HAP-1 (cell line): Measurements from ENCODE around the gene COL9A1.

Experiments
- DNase-seq, 2 experiments: peaks; one replicate each; pipeline ENCODE4 v3.0.0-alpha.2; 2016 to 2020; ENCODE audit warnings: low spot score in 2 of 2
- H3K27me3 ChIP-seq: fragments of 250-450 bp; sonication (Bioruptor Pico); 2 replicates; pipeline ENCODE4 v1.5.1; 2020; ENCODE audit warnings: low read depth, mild to moderate bottlenecking, moderate library complexity
- H3K36me3 ChIP-seq: fragments of 250-450 bp; sonication (Bioruptor Pico); replicated peaks from 2 replicates; pipeline ENCODE4 v1.5.1; 2020; ENCODE audit warnings: mild to moderate bottlenecking
- H3K4me1 ChIP-seq: fragments of 250-450 bp; sonication (Bioruptor Pico); 2 replicates; pipeline ENCODE4 v1.5.1; 2020; ENCODE audit warnings: mild to moderate bottlenecking
- H3K4me3 ChIP-seq: fragments of 250-450 bp; sonication (Bioruptor Pico); 2 replicates; pipeline ENCODE4 v1.5.1; 2020; ENCODE audit warnings: mild to moderate bottlenecking, moderate library complexity
- H3K9me3 ChIP-seq: fragments of 250-450 bp; sonication (Bioruptor Pico); 2 replicates; pipeline ENCODE4 v1.5.1; 2020; ENCODE audit warnings: mild to moderate bottlenecking, moderate library complexity
- in situ Hi-C: fragments of 300-500 bp; cut with MboI; formaldehyde crosslinking; loops from 3 replicates; pipeline ENCODE4 v1.14.3; 2020; ENCODE audit warnings: low sequenced_read_pairs, inconsistent platforms, mixed read lengths

Gene COL9A1

DNA sequence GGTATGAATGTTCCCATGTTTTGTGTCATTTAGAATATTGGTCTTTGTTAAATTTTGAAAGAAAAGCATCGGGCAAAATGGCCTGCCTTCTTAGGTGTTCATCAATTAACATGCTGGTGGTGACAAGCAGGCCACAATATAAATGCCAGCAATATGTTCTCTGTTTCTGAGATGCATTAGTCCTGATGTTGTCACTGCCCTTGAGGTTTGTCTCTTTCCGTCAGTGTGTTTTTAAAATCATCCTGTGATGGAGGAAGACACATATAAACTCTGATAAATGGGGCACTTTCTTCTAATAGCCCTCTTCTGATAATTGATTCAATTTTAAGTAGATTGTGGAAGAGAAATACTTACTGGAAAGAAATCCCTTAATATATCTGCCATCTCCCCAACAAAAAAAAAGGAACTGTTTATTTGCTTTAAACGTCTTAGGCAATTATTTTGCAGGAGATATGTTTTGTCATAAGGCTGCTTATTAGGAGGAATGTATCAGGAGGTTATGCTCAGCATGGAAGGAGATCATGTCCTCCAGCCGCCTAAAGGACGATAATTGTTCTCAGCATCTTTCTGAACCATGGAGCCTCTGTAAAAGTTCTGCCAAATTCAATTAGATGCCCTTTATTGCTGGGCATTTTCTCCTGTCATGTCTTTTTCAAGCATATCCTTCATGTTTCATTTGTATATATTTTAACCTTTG, 134.1 kb downstream of the COL9A1 start:
- H3K36me3 ChIP-seq = no peaks in the 10 kb centered on the region
- DNase-seq = no peak
- no peaks in the 10 kb centered on the region for H3K27me3 ChIP-seq
- in situ Hi-C loops = no loop called here
- no peak overlapping the region for H3K4me3 ChIP-seq
- H3K4me1 ChIP-seq = peaks cover 8% of the 10 kb centered on the region
- no peaks in the 10 kb centered on the region for H3K9me3 ChIP-seq
